GM19193 (cell line): Measurements from ENCODE around the gene MMP23B.

Experiments used
- POLR2A ChIP-seq: IDR thresholded peaks from 4 replicates; pipeline ENCODE4 v1.6.1; 2011; ENCODE audit not compliant: insufficient read depth, insufficient read length; ENCODE audit errors: extremely low read depth

MMP23B gene

GRCh38 chr1:1614204-1614953 is 17.6 kb upstream of the MMP23B start:
- TF ChIP-seq POLR2A = no peak

DNA sequence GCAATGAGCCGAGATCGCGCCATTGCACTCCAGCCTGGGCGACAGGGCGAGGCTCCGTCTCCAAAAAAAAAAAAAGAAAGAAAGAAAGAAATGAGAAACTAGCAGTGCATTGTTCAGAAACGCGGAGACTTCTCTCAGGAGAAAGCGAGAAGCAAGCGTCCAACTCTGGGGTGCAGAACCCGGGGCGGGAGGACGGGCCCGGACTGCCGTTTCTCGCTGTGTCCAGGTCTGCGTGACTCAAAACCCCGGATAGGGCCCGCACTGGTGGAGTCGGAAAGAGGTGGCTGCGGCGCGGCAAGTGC is 17.1 kb upstream of the MMP23B start:
- TF ChIP-seq POLR2A = no peak

DNA sequence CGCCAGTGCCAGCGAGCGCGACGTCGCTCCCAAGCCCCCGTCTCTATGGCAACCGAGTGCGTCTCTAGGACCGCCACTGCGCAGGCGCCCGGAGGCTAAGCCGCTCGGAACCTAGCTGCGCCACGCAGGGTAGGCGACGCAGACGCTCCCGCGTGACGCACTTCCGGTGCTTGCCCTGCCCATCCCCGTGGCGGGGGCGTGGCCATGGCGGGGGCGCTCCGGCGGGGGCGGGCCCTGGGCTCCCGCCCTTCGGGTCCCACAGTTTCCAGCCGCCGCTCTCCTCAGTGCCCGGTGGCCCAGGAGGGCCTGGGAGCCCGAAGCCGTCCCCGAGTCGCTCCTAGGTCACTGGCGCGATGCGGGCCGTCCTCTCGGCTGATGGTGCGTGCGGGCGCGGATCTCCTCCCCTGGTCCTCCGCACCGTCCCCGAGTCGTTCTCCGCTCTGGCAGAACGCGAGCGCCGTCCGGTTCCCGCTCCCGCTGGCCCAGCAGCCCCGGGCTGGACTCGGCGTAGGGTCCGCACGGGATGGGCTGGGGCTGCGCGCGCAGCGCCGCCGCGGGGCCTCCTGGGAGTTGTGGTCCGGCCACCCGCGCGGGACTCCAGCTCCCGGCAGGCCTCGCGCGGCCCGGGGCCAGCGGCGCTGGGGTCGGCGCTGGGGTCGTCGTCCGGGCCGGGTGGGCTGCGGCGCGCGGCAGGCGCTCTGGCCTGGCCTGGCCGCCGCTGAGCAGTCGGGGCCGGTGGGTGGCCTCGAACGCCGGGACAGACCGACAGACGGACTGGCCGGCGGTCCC is 16.5 kb upstream of the MMP23B start, which contains the start of gene MIB2:
MIB2 (plus strand) TSS at position 245 of the 789 bp plus-strand sequence. CDS start 7,953 bp downstream, outside the sequence.
- peak; percentile 84 for TF ChIP-seq POLR2A

DNA sequence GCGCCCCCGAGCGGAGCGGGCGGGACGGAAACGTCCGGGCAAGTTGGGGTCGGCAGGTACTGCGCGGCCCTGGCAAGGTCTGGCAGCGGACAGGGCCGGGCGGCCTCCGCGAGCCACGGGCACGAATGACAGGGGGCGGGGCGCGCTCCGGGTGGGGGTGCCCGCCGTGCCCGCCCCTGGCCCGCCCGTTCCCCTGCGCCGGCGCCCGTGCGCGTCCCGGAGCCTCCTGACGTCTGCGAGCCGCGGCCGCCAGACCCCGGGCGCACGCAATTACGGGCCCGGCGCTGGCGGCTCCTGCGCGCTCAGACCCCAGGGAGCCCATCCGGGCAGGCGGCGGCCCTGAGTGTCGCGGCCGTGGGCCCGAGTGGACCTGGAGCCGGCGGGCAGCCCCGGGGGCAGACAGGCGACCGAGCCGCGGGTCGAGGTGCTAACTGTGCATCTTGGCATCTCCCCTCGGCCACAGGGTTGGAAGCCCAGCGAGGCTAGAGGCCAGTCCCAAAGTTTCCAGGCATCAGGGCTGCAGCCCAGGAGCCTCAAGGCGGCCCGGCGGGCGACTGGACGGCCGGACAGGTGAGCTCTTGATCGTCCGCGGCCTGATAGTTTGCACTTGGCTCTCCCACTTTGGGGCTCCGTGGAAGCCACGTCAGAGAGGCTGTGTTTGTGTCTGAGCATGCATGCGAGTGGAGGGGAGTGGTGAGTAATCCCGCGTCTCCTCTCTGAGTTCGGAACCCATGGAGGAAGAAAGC is 15.8 kb upstream of the MMP23B start:
- TF ChIP-seq POLR2A = no peak

- no peak for TF ChIP-seq POLR2A
These were observed 15.1 kb upstream of the MMP23B start for GRCh38 chr1:1616838-1617237.

DNA sequence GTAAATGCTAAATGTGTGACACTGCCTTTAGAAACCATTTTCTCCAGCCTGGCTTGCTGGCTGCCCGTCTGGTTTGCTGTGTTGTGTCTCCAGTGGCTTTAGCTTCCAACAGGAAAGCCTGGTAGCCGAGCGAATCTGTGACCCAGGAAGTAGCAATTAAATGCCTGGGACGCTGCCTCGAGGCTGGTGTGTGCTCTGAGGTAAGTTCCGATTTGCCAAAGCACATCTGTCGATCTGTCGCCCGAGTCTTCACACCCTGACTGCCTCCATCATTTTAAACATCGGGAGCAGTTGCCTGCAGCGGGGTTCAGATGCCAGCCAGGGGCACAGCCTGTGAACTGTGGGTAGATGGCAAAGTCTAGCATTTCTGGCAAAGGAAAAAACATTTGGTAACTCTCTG is 14.5 kb upstream of the MMP23B start:
- TF ChIP-seq POLR2A = no peak

DNA sequence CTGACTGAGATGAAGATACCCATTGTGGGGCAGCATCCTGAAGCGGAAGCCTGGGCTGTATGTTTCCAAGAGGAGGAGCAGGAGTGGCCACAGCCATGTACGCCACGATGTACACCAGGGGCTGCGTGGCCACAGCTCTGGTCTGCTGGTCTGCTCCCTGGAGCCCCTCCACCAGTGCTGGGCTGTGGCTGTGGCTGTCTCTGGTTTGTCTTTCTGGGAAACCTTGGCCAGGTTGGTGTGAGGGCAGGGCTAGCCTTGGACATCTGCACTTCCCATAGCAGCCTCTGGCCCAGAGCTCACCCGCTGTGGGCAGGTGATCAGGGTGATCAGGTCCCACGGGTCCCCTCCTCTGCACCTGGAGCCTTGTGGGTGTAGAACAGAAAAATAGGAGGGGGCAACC is 14.0 kb upstream of the MMP23B start:
- TF ChIP-seq POLR2A = no peak

GRCh38 chr1:1618396-1619068 is 13.4 kb upstream of the MMP23B start:
- no peak for TF ChIP-seq POLR2A

DNA sequence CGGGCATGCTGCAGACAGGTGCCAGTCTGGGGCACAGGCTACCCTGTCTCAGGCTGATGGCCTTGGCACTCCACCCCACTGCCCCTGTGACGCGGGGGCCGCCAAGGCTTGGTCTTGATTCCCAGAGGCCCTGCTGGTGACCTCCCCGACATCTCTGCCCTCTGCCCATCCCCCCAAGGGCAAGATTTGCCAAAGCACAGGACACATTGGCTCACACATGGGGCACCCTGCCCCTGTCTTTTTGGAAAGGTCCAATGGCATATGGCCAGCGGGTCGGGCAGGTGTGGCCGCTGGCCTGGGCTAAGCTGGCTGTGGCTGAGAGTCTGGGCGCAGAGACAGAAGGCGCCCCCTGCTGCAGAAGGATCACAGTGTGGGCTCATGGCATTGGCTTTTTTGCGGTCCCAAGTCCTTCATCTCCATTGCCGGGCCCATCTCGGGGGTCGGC is 12.0 kb upstream of the MMP23B start:
- TF ChIP-seq POLR2A = no peak

DNA sequence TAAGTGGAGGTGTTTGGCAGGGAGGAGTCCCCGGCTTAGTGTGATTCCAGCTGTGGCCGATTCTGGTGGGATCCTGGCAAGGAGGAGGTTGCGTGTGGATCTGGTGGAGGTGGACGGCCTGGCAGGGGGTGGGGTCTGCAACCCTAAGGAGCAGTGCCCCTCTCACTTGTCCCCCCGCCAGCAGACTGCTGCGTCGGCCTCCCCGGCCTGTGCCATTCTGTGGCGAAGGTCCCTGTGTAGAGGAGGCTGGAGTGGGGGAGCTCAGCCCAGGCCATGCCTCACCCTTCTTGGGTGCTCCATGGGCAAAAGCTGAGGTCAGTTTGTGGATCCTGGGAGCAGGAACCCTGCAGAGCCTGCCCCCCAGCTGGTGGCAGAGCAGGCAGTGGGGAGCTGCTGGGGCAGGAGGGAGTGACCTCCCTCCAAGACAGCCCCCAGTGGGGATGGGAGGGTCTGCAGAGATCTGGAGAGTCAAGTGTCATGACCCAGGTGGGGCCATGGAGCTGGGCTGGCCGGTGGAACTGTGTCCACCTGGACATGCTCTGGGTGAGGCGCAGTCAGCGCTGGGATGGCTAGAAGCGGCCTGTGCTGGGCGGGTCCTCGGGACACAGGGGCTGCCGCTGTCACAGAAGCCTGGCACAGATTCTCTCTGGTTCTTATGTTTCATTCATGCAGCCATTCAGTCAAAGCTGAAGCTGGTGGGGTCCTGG is 11.4 kb upstream of the MMP23B start:
- no peak for TF ChIP-seq POLR2A

DNA sequence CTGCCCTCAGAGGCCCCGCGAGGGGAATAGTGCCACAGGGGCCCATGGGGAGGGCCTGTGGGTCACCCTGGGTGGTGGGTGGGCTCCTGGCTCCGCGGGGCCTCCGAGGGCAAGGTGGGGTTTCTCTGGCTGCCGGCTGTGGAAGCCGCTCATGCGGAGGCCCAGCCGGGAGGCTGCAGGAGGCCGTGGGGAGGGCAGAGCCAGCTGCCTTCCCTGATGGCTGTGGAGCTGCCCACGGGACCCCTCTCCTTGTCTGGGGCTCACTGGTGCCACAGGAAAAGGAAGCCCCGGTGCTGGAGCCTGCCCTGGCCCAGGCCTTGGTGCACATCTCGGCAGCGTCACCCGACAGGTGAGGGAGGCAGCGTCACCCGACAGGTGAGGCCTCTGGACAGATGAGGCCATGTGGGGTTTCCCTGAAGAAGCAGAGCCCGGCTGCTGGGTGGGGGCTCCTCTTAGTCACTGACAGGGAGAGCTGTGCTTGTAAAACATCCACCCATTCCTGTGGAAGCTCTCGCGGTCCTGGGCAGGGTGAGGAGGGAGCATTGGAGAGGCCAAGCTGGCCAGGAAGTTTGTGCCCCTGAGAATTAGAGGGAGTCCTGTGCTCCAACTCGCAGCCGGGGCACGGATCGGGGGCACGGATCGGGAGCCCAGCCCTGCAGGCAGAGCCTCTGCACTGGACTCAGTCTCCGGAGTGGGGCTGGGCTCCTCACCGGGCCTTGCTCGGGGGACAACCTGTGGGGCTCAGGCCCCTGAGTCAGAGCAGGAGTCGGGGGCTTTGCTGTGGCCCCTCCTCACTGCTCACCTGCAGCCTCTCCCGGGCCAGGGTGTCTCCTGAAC is 10.6 kb upstream of the MMP23B start:
- no peak for TF ChIP-seq POLR2A

DNA sequence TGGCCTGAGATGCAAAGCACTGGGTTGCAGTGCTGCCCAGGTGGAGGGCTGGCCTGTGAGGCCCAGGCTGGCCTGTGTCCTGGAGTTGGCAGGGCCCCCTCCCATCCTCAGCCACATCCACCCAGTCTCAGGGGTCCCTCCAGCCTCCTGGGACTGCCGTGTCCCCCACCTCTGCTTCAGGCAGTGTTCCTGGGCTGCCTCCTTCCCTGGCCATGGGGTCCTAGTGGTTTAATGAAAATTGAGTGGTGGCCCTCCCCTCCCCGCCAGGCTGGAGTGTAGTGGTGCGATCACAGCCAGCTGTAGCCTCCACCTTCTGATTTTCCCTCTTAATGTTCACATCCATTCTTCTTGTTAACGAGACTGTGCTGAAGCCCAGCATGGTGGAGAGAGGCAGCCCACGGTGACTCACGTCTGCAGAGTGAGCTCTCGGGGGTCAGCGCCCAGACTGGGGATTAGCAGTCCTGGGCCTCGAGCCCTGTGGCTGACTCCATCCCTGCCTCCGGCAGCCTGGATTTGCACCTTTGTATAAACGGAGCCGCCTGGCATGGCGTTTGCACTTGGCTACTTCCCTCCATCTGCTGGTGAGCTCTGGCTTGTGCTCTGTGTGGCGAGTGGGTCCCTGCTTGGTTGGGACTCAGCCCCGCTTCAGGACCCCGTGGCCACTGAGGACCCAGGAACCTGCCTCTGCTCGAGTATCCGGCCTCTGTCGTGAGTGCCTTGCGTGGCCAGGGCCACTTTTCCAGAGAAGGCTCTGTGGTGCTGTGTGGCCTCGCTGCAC is 9.8 kb upstream of the MMP23B start:
- TF ChIP-seq POLR2A = no peak

DNA sequence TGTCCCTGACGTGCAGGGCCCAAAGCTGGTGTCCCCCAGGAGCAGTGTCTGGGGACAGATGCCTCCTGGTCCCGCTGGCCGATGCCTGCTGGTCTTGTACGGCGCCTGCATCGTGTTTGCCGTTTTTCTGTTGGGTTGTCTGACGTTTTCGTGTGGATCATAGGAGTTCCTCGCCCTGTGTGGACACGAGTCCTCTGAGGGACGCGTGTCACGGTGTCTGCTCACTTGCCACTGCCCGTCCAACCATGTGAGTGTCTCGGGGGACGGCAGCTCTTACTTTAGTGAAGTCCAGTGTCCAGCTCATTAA is 9.2 kb upstream of the MMP23B start:
- no peak for TF ChIP-seq POLR2A

GRCh38 chr1:1623181-1623630 is 8.8 kb upstream of the MMP23B start:
- TF ChIP-seq POLR2A = no peak
